ENCODE results near the gene GARIN5A. TPM values are rescaled to one million over a fixed set of nuclear protein-coding genes. Genes with fewer than 3 reads are reported as not detected.

GARIN5A gene
- total and polyA plus RNA-seq, 2 of the 8 experiments (the other 6 are each of a cell fraction or from before 2014, with no cell fraction given) = 9.1 to 18.5 TPM

GRCh38 chr19:50508843-50509190 lies 32.2 kb upstream of the GARIN5A start (continued):
- no peak for TF ChIP-seq CHD7 (IDR thresholded peaks at IDR 0.05; ENCODE audit: insufficient replicate concordance, low read length)
- TF ChIP-seq RBBP5 (IDR thresholded peaks at IDR 0.05; ENCODE audit: borderline replicate concordance, low read depth, low read length) = no peak
- no peak for TF ChIP-seq POLR2A (IDR thresholded peaks at IDR 0.05; ENCODE audit: control extremely low read depth in 1 of 2, low read depth in 2 of 2, low read length in 2 of 2)
- TF ChIP-seq EZH2 (IDR thresholded peaks at IDR 0.05; ENCODE audit: low read depth, low read length, severe bottlenecking) = no peak
- TF ChIP-seq RNF2 (IDR thresholded peaks at IDR 0.05; ENCODE audit: borderline replicate concordance, low read depth, low read length, missing control alignments, poor library complexity, severe bottlenecking) = no peak
